BJ (cell line): ENCODE measurements around the gene AKNA. TPM values are rescaled to one million over a fixed set of nuclear protein-coding genes. Genes with fewer than 3 reads are reported as not detected.

Experiments used
- CTCF ChIA-PET: fragments of 350-600 bp; formaldehyde crosslinking; extraction: SDS; loops from one replicate; lab custom pipeline; 2021; ENCODE audit warnings: antibody characterized with exemption, inconsistent platforms; lab: Yijun Ruan, JAX
- POLR2A ChIA-PET: fragments of 300-600 bp; sonication (Branson Sonifier 250); formaldehyde crosslinking; extraction: SDS; loops from one replicate; lab custom pipeline; 2021; ENCODE audit warnings: antibody characterized with exemption; lab: Charles Lee
- DNase-seq: peaks from one replicate; pipeline ENCODE4 v3.0.0-alpha.2; 2011; ENCODE audit warnings: low read depth
- H3K27me3 ChIP-seq: 2 replicates; pipeline ENCODE4 v1.6.0; 2011; ENCODE audit warnings: low read length; ENCODE audit not compliant: control insufficient read depth, insufficient read depth
- H3K36me3 ChIP-seq: 2 replicates; pipeline ENCODE4 v1.5.1; 2011; ENCODE audit warnings: low read length; ENCODE audit not compliant: control insufficient read depth, insufficient read depth
- H3K4me3 ChIP-seq: 2 replicates; pipeline ENCODE4 v1.5.1; 2011; ENCODE audit warnings: low read depth, mild to moderate bottlenecking, control low read depth, low read length
- polyA plus RNA-seq: library from polyadenylated mRNA; depleted of rRNA; stranded (reverse); fragments of >200 nt; gene quantifications from 2 replicates; pipeline ENCODE4 v1.2.3, GENCODE V29; 2011
- TF ChIP-seq, protein P1 (sequence below): IDR thresholded peaks from 2 replicates; pipeline ENCODE4 v1.5.1; 2011; ENCODE audit warnings: low read depth, mild to moderate bottlenecking, control low read depth, inconsistent platforms, low read length, moderate library complexity; ENCODE audit not compliant: insufficient read depth

AKNA gene
- polyA plus RNA-seq, 1 experiment: 11.8 TPM

DNA sequence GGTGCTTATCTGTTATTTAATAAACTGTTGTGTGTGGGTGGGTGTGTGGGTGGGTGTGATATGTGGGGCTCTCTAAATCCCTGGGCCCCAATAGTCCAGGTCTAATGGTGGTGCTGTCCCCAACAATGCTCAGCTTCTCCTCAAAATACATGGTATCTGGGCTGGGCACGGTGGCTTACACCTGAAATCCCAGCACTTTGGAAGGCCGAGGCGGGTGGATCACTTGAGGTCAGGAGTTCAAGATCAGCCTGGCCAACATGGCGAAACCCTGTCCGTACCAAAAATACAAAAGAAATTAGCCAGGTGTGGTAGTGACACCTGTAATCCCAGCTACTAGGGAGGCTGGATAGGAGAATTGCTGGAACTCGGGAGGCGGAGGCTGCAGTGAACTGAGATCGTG, 69.4 kb downstream of the AKNA start:
- DNase-seq: no peak
- ChIA-PET CTCF (interaction anchor here (0.8 kb wide), 1 partner anchor 9 kb away, joined by 4 read pairs; no protein-coding TSS in a partner anchor), POLR2A (no interaction called here)
- no peaks in the 10 kb centered on the region for H3K36me3 ChIP-seq
- peaks cover 2% of the 10 kb centered on the region for H3K27me3 ChIP-seq
- TF ChIP-seq, protein P1, sequence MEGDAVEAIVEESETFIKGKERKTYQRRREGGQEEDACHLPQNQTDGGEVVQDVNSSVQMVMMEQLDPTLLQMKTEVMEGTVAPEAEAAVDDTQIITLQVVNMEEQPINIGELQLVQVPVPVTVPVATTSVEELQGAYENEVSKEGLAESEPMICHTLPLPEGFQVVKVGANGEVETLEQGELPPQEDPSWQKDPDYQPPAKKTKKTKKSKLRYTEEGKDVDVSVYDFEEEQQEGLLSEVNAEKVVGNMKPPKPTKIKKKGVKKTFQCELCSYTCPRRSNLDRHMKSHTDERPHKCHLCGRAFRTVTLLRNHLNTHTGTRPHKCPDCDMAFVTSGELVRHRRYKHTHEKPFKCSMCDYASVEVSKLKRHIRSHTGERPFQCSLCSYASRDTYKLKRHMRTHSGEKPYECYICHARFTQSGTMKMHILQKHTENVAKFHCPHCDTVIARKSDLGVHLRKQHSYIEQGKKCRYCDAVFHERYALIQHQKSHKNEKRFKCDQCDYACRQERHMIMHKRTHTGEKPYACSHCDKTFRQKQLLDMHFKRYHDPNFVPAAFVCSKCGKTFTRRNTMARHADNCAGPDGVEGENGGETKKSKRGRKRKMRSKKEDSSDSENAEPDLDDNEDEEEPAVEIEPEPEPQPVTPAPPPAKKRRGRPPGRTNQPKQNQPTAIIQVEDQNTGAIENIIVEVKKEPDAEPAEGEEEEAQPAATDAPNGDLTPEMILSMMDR: no peak
- H3K4me3 ChIP-seq: no peak overlapping the region

DNA sequence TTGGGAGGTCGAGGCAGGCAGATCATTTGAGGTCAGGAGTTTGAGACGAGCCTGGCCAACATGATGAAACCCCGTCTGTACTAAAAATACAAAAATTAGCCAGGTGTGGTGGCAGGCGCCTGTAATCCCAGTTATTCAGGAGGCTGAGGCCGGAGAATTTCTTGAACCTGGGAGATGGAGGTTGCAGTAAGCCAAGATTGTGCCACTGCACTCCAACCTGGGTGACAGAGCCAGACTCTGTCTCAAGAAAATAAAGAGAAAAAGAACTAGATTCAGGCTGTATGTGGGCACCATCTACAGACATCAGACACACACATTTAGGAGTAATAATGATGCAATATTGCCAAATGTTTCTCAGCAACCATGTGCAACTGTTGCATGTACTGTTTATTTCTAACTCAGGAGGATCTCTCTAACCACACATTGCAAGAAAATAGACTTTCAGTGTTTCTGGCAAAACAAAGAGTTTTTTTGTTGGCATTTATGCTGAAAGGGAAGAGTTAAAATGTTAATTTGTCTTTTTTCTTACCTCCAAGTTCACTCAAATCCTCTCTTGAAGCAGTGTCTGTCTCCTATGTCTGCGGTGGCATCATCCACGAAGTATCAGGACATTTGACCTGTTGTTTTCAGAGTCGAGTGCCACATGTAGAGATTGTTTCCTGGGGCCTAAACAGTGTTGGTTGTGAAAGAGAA, 70.0 kb downstream of the AKNA start:
- POLR2A ChIA-PET: no interaction called here
- peak; percentile 56 for DNase-seq
- Histone ChIP-seq H3K27me3 (peaks cover 2% of the 10 kb centered on the region), H3K4me3 (no peak overlapping the region), H3K36me3 (no peaks in the 10 kb centered on the region)
- CTCF ChIA-PET: interaction anchor here (1.9 kb wide), 1 partner anchor 210 kb away, joined by 9 read pairs; no protein-coding TSS in a partner anchor
- TF ChIP-seq, protein P1: no peak

DNA sequence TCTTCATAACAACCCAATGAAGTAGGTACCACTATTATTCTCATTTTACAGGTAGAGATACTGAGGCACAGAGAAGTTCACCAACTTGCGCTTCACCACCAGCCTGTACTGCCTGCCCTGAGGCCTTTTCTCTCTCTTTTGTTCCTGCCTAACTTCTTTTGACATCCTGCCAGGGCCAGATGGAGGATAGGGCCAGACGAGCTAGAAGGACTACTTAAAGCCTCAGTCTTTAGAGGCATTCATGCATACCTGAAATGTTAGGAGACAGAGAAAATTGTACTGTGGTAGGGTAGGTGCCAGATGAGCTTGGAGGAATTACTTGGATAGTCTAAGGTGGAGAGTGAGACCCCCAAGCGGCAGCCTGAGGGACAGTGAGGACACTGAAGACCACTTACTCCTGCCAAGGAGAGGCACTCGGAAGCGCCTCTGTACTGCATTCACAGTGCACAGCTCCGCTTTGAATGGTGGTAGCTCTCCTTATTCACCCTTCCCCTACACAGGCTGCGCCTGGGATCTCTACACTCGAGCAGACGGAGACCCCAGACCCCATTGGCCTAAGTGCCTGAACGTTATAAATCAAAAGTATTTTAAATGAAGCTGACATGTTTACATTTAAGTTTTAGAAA, 71.1 kb downstream of the AKNA start:
- no peak for DNase-seq
- TF ChIP-seq, protein P1: no peak
- Histone ChIP-seq H3K27me3 (peaks cover 2% of the 10 kb centered on the region), H3K4me3 (no peak overlapping the region), H3K36me3 (no peaks in the 10 kb centered on the region)
- ChIA-PET POLR2A (no interaction called here), CTCF (interaction anchor here (1.1 to 1.9 kb wide), 3 partner anchors 30 to 209 kb away, joined by 3 to 9 read pairs (median 3); no protein-coding TSS in a partner anchor)

DNA sequence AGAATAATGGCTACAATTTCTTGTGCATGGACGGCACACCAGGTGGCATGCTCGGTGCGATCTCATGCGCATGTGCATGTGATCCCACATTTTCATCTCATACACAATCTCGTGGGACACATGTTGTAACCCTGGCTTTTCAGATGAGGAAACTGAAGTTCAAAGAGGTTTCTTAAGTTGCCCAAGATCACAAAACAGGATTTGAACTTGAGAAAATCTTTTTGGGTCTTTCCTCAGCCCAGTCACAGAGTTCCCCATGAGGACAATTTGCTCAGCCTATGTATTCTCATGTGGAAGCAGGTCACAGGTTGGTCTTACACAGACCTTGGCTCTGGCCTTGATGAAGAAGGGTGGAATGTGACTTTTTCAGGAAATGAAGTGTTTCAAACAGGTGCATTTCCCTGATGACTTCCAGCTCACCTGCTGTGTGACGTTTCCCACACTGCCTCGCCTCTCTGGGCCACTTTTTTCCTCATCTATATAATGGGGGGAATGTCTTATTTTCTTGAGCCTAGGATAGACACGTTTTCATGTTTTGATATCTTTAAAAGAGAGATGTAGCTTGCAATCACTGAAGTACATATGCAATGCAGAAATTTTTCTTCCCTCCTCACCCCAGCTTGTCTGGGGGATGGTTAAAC, 71.9 kb downstream of the AKNA start:
- DNase-seq: no peak
- ChIA-PET POLR2A (no interaction called here), CTCF (interaction anchor here (1.1 to 1.9 kb wide), 3 partner anchors 29 to 208 kb away, joined by 3 to 9 read pairs (median 3); no protein-coding TSS in a partner anchor)
- Histone ChIP-seq H3K4me3 (no peak overlapping the region), H3K27me3 (peaks cover 2% of the 10 kb centered on the region), H3K36me3 (peaks cover 2% of the 10 kb centered on the region)
- TF ChIP-seq, protein P1: no peak
